Measurements from ENCODE around the gene TEAD1. TPM values are rescaled to one million over a fixed set of nuclear protein-coding genes. Genes with fewer than 3 reads are reported as not detected.

The TEAD1 gene
- total and polyA plus RNA-seq, 2 experiments from 2014 or later = 24.5 to 103 TPM

DNA sequence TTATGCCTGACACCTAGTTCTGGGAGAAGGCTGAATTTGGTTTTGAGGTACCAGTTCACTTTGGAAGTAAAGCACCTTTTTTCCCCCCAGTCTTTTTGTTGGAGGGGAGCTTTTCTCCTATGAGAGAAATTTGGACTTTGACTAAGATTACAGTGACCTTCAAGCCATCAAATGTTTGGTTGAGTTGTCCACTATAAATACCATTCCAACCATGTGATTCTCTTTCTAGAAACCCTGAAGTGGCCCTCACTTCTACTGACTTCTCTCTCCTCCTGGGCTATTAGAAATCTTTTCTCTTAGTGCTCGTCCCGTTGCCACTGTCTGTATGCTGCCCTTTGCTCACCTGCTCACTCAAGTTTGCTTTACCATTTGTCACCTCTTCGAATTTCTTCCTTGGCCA, 82.6 kb downstream of the TEAD1 start:
- no peaks in the 10 kb centered on the region for H3K9me3 Mint-ChIP-seq
- no peak overlapping the region for H3K4me3 Mint-ChIP-seq
- peaks cover 100% of the 10 kb centered on the region for H3K79me2 ChIP-seq (replicated peaks; ENCODE audit: insufficient read depth)
- no peaks in the 10 kb centered on the region for H3K36me3 Mint-ChIP-seq (ENCODE audit: low read depth)
- no peak overlapping the region for H3K27ac Mint-ChIP-seq
- peaks cover 3% of the 10 kb centered on the region for H3K27me3 Mint-ChIP-seq (ENCODE audit: insufficient read depth, low read depth, poor library complexity)
- TF ChIP-seq EZH2phosphoT487 (IDR thresholded peaks at IDR 0.05; ENCODE audit: unreplicated experiment) (no peak), STAT1 (IDR thresholded peaks at IDR 0.05; ENCODE audit: unreplicated experiment) (no peak)
- H4K20me1 ChIP-seq (replicated peaks; ENCODE audit: insufficient read depth) = peaks cover 53% of the 10 kb centered on the region
- H3K4me3 ChIP-seq = no peak overlapping the region
- H3K4me2 ChIP-seq = no peak overlapping the region
- H3K4me1 Mint-ChIP-seq = peaks cover 67% of the 10 kb centered on the region
- no peak overlapping the region; the same call in 1 of the 2 replicates for H3K27ac ChIP-seq (ENCODE audit: low read depth)
- ATAC-seq = no peak
- no peaks in the 10 kb centered on the region for H3K36me3 ChIP-seq (ENCODE audit: insufficient read depth)
- H2AFZ ChIP-seq = no peak overlapping the region
- H3F3A ChIP-seq (replicated peaks; ENCODE audit: low read depth) = no peaks in the 10 kb centered on the region
- peaks cover 57% of the 10 kb centered on the region for H3K4me1 ChIP-seq (ENCODE audit: insufficient read depth)
- no peaks in the 10 kb centered on the region for H3K27me3 ChIP-seq (ENCODE audit: insufficient read depth)
- no peak for DNase-seq (ENCODE audit: low spot score)
- H3K9me2 ChIP-seq (ENCODE audit: insufficient read depth) = no peaks in the 10 kb centered on the region

DNA sequence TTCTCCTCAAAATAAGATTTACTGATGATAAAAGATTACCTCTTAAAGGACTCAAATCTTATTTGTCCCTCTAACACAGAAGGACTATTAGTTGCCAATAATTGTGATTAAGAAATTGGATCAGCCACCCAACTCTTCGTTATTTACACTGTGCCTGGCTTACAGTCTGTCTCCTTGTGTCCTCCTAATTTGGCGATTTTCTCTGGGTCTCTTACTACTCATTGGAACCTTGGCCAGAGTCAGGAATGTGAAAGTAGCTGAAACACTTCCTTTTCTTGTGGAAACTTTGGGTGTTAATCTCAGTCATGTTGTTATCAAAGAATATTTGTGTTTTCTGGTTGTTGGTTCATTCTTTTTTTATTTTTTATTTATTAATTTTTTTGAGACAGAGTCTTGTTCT, 83.2 kb downstream of the TEAD1 start:
- no peak overlapping the region for H3K4me2 ChIP-seq
- H2AFZ ChIP-seq = no peak overlapping the region
- H3K9me2 ChIP-seq (ENCODE audit: insufficient read depth) = no peaks in the 10 kb centered on the region
- DNase-seq (ENCODE audit: low spot score) = no peak
- H3F3A ChIP-seq (replicated peaks; ENCODE audit: low read depth) = no peaks in the 10 kb centered on the region
- H3K4me3 ChIP-seq = no peak overlapping the region
- Mint-ChIP-seq H3K9me3 (no peaks in the 10 kb centered on the region), H3K27ac (no peak overlapping the region), H3K4me3 (no peak overlapping the region), H3K36me3 (ENCODE audit: low read depth) (no peaks in the 10 kb centered on the region), H3K27me3 (ENCODE audit: insufficient read depth, low read depth, poor library complexity) (peaks cover 3% of the 10 kb centered on the region), H3K4me1 (peaks cover 68% of the 10 kb centered on the region)
- peaks cover 100% of the 10 kb centered on the region for H3K79me2 ChIP-seq (replicated peaks; ENCODE audit: insufficient read depth)
- H3K4me1 ChIP-seq (ENCODE audit: insufficient read depth) = peaks cover 57% of the 10 kb centered on the region
- no peak for ATAC-seq
- H3K36me3 ChIP-seq (ENCODE audit: insufficient read depth) = no peaks in the 10 kb centered on the region
- H4K20me1 ChIP-seq (replicated peaks; ENCODE audit: insufficient read depth) = peaks cover 56% of the 10 kb centered on the region
- no peaks in the 10 kb centered on the region for H3K27me3 ChIP-seq (ENCODE audit: insufficient read depth)
- H3K27ac ChIP-seq (ENCODE audit: low read depth) = no peak overlapping the region; the same call in 1 of the 2 replicates
- TF ChIP-seq CREB1 (CRISPR knock-in tag; IDR thresholded peaks at IDR 0.05; ENCODE audit: low read depth) (no peak), ZNF331 (CRISPR knock-in tag; IDR thresholded peaks at IDR 0.05; ENCODE audit: low read depth) (no peak), EZH2 (IDR thresholded peaks at IDR 0.05; ENCODE audit: low read depth, unreplicated experiment) (no peak), CTCF (conservative IDR thresholded peaks at IDR 0.05; ENCODE audit: low read depth in 2 of 2) (no peak), POLR2AphosphoS5 (IDR thresholded peaks at IDR 0.05; ENCODE audit: low read depth) (no peak), ZNF114 (CRISPR knock-in tag; IDR thresholded peaks at IDR 0.05) (no peak), ZNF462 (CRISPR knock-in tag; IDR thresholded peaks at IDR 0.05) (no peak), NANOG (IDR thresholded peaks at IDR 0.05; ENCODE audit: borderline replicate concordance) (no peak)
- TF ChIP-seq, protein P1, sequence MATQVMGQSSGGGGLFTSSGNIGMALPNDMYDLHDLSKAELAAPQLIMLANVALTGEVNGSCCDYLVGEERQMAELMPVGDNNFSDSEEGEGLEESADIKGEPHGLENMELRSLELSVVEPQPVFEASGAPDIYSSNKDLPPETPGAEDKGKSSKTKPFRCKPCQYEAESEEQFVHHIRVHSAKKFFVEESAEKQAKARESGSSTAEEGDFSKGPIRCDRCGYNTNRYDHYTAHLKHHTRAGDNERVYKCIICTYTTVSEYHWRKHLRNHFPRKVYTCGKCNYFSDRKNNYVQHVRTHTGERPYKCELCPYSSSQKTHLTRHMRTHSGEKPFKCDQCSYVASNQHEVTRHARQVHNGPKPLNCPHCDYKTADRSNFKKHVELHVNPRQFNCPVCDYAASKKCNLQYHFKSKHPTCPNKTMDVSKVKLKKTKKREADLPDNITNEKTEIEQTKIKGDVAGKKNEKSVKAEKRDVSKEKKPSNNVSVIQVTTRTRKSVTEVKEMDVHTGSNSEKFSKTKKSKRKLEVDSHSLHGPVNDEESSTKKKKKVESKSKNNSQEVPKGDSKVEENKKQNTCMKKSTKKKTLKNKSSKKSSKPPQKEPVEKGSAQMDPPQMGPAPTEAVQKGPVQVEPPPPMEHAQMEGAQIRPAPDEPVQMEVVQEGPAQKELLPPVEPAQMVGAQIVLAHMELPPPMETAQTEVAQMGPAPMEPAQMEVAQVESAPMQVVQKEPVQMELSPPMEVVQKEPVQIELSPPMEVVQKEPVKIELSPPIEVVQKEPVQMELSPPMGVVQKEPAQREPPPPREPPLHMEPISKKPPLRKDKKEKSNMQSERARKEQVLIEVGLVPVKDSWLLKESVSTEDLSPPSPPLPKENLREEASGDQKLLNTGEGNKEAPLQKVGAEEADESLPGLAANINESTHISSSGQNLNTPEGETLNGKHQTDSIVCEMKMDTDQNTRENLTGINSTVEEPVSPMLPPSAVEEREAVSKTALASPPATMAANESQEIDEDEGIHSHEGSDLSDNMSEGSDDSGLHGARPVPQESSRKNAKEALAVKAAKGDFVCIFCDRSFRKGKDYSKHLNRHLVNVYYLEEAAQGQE (IDR thresholded peaks at IDR 0.05; ENCODE audit: unreplicated experiment) = no peak
